Activated naive CD4-positive, alpha-beta T cell treated with anti-CD3 and anti-CD28 coated beads, Interleukin-2, amount 50 U/mL, for 16 hours (primary cell): Measurements from ENCODE around the gene C13orf46.
"Not testable (repeated sequence)": the region's sequence is repeated elsewhere in the genome, so short reads cannot be mapped to it uniquely, and the experiment has no call there.

ENCODE experiments used
- DNase-seq: peaks from one replicate; pipeline ENCODE4 v3.0.0-alpha.2; 2020

The C13orf46 gene

GRCh38 chr13:113973218-113974164 lies at the start of gene C13orf46:
TSS of gene C13orf46 (minus strand) at chr13:113974076. CDS start at chr13:113973997, 79 bp downstream.
- no peak for DNase-seq

GRCh38 chr13:114022876-114023275 lies 49.0 kb upstream of the C13orf46 start:
- DNase-seq, result no peak

GRCh38 chr13:114022309-114022669 lies 48.4 kb upstream of the C13orf46 start:
- no peak for DNase-seq

- DNase-seq, result no peak
These were observed 47.8 kb upstream of the C13orf46 start for GRCh38 chr13:114021464-114022308.

GRCh38 chr13:114020750-114021463 lies 47.0 kb upstream of the C13orf46 start:
- DNase-seq, result no peak

GRCh38 chr13:114020134-114020533 lies 46.3 kb upstream of the C13orf46 start:
- not testable (repeated sequence) for DNase-seq

GRCh38 chr13:114019367-114019766 lies 45.5 kb upstream of the C13orf46 start:
- peak; percentile 55 for DNase-seq

GRCh38 chr13:114018461-114019055 lies 44.7 kb upstream of the C13orf46 start:
- DNase-seq, result no peak

- DNase-seq, result no peak
These were observed 44.1 kb upstream of the C13orf46 start for GRCh38 chr13:114017966-114018365.

- no peak for DNase-seq
These were observed 43.3 kb upstream of the C13orf46 start for GRCh38 chr13:114017028-114017630.

- no peak for DNase-seq
These were observed 42.6 kb upstream of the C13orf46 start for GRCh38 chr13:114016321-114017027.

- DNase-seq, result no peak
These were observed 42.1 kb upstream of the C13orf46 start for GRCh38 chr13:114015969-114016295.

GRCh38 chr13:114015111-114015968 lies 41.5 kb upstream of the C13orf46 start:
- no peak for DNase-seq

GRCh38 chr13:114013952-114014629 lies 40.2 kb upstream of the C13orf46 start:
- no peak for DNase-seq

- DNase-seq, result no peak
These were observed 39.5 kb upstream of the C13orf46 start for GRCh38 chr13:114013336-114013735.

GRCh38 chr13:114012921-114013320 lies 39.0 kb upstream of the C13orf46 start:
- DNase-seq, result no peak

GRCh38 chr13:114012141-114012540 lies 38.3 kb upstream of the C13orf46 start:
- no peak for DNase-seq

GRCh38 chr13:114011226-114011625 lies 37.4 kb upstream of the C13orf46 start:
- no peak for DNase-seq

GRCh38 chr13:114010401-114011101 lies 36.7 kb upstream of the C13orf46 start:
- no peak for DNase-seq
